ENCODE data around the gene SUSD6. TPM values are rescaled to one million over a fixed set of nuclear protein-coding genes. Genes with fewer than 3 reads are reported as not detected.

The SUSD6 gene
- total RNA-seq, 2 experiments from 2014 or later = 69.9 to 72.2 TPM

DNA sequence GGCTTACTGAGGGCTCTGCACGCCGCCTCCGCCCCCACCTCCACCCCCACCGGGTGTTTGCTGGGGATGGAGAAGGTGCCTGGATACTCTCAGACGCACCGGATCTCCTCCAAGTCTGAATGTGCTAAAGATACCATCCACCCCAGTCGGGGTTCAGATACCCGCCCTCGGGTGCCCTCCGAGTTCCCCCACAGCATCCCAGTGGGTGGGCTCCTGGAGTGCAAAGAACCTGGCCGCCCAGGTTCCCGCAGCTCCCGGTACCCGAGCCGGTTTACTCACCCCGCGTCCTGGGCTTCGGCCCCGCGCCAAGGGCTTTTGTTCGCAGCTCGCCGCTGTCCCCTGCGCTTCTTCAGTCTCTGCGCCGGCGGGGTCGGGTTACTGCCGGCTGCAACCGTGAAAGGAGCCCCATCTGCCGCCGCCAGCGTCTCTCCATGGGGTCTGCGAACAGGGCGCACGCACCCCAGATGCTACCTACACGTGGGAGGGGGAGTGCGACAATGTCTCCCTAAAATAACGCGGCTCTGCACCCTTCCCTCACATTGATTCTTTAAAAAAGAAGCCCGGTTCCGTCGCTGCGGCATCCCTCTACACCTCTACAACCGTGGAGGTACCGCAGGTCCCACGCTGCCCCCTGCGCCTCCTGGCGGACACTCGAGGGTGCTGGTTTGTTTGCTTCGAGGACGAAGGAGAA lies 37.0 kb upstream of the SUSD6 start, which contains the start of gene CCDC177:
CCDC177 (minus strand) TSS at position 609 of the 691 bp plus-strand sequence. CDS start 1,249 bp downstream, outside the sequence.
- no peaks in the 10 kb centered on the region for H3K9me3 Mint-ChIP-seq
- H3K4me3 Mint-ChIP-seq = peak within 1 kb of the TSS; percentile 58
- CTCF ChIA-PET = interaction anchor here (0.7 to 4.5 kb wide), 24 partner anchors 8 to 715 kb away, joined by 3 to 47 read pairs (median 4); no protein-coding TSS in a partner anchor
- DNase-seq = peak; percentile 80
- no peak within 1 kb of the TSS for H3K27ac Mint-ChIP-seq
- intact Hi-C loops (cut with micrococcal nuclease) = loop anchor here (1.0 kb wide), 3 partner anchors 26 to 332 kb away; no protein-coding TSS in a partner anchor
- H3K4me1 Mint-ChIP-seq (ENCODE audit: low read depth) = peaks cover 11% of the 10 kb centered on the region
- H3K27me3 Mint-ChIP-seq = peaks cover 48% of the 10 kb centered on the region
- POLR2A ChIA-PET = no interaction called here
- no peaks in the 10 kb centered on the region for H3K36me3 Mint-ChIP-seq

DNA sequence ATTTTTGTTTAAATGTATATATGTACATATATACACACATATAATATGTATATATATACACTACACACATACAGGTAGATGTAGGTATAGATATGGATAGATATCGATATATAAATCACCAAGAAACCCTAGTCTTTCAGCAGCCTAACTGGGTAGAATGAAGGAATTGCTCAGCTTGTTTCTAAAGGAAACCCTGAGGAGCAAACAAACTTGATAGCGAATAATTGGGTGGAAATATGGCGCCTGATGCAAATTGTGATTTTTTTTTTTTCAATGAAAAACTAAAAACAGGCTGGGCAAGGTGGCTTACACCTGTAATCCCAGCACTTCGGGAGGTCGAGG lies 36.5 kb upstream of the SUSD6 start:
- intact Hi-C loops (cut with micrococcal nuclease) = loop anchor here (1.0 kb wide), 3 partner anchors 27 to 333 kb away; no protein-coding TSS in a partner anchor
- H3K27ac Mint-ChIP-seq = no peak overlapping the region
- ChIA-PET POLR2A (no interaction called here), CTCF (interaction anchor here (0.6 to 4.5 kb wide), 22 partner anchors 10 to 1773 kb away, joined by 3 to 47 read pairs (median 4); no protein-coding TSS in a partner anchor)
- peaks cover 11% of the 10 kb centered on the region for H3K4me1 Mint-ChIP-seq (ENCODE audit: low read depth)
- DNase-seq = no peak
- H3K4me3 Mint-ChIP-seq = no peak overlapping the region
- no peaks in the 10 kb centered on the region for H3K9me3 Mint-ChIP-seq
- H3K36me3 Mint-ChIP-seq = no peaks in the 10 kb centered on the region
- peaks cover 44% of the 10 kb centered on the region for H3K27me3 Mint-ChIP-seq

DNA sequence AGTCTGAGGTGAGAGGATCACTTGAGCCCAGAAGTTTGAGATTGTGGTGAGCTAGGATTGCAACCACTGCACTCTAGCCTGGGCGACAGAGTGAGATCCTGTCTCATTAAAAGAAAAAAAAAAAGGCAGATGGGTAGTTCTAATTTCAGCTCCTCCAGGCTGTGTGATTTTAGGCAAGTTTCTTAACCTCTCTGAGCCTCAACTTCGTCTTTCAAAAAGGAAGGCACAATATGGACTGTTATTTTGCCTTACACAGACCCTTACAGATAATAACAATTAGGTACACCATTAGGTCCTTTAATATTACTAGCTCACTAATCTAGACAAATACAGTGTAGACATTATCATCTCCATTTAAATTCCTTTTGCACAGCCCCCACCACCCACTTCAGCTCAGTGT lies 31.9 kb upstream of the SUSD6 start:
- H3K27me3 Mint-ChIP-seq = peaks cover 16% of the 10 kb centered on the region
- CTCF ChIA-PET = interaction anchor here (1.0 to 2.4 kb wide), 7 partner anchors 18 to 337 kb away, joined by 3 to 11 read pairs (median 4); no protein-coding TSS in a partner anchor
- no peak overlapping the region for H3K4me3 Mint-ChIP-seq
- intact Hi-C loops (cut with micrococcal nuclease) = no loop called here
- H3K36me3 Mint-ChIP-seq = no peaks in the 10 kb centered on the region
- H3K4me1 Mint-ChIP-seq (ENCODE audit: low read depth) = peaks cover 3% of the 10 kb centered on the region
- no peak overlapping the region for H3K27ac Mint-ChIP-seq
- H3K9me3 Mint-ChIP-seq = no peaks in the 10 kb centered on the region
- POLR2A ChIA-PET = interaction anchor here (0.9 kb wide), 1 partner anchor 14 kb away, joined by 3 read pairs; no protein-coding TSS in a partner anchor
- DNase-seq = no peak

DNA sequence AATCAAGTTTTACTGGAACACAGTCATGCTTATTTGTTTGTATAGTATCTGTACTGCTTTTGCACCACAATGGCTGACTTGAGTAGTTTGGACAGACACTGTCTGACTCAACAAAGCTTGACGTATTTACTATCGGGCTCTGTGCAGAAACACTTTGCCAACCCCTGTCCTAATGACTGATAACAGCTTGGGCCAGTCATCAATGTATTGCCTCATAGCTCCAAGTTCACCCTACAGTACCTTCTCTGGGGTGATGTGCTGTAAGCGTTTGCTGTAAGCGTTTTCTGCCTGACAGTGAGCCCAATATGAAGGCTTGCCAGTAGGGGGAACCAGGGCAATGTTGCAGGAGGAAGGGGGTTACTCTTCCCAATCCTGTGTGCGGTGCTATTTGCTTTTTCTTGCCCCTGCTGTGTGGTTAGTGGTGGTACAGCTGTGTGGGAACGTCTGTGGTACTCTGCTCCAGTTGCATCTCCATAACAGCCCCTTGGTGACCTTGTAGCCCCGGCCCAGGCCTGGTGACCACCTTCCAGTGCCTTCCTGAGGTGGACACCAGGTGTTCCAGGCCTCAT lies 31.3 kb upstream of the SUSD6 start:
- no peak overlapping the region for H3K27ac Mint-ChIP-seq
- no peaks in the 10 kb centered on the region for H3K9me3 Mint-ChIP-seq
- CTCF ChIA-PET = interaction anchor here (1.0 to 2.4 kb wide), 8 partner anchors 13 to 337 kb away, joined by 3 to 11 read pairs (median 4); no protein-coding TSS in a partner anchor
- intact Hi-C loops (cut with micrococcal nuclease) = no loop called here
- peak; percentile 32 for DNase-seq
- POLR2A ChIA-PET = interaction anchor here (0.9 kb wide), 1 partner anchor 13 kb away, joined by 3 read pairs; no protein-coding TSS in a partner anchor
- peaks cover 13% of the 10 kb centered on the region for H3K27me3 Mint-ChIP-seq
- no peaks in the 10 kb centered on the region for H3K36me3 Mint-ChIP-seq
- H3K4me1 Mint-ChIP-seq (ENCODE audit: low read depth) = no peaks in the 10 kb centered on the region
- H3K4me3 Mint-ChIP-seq = no peak overlapping the region

DNA sequence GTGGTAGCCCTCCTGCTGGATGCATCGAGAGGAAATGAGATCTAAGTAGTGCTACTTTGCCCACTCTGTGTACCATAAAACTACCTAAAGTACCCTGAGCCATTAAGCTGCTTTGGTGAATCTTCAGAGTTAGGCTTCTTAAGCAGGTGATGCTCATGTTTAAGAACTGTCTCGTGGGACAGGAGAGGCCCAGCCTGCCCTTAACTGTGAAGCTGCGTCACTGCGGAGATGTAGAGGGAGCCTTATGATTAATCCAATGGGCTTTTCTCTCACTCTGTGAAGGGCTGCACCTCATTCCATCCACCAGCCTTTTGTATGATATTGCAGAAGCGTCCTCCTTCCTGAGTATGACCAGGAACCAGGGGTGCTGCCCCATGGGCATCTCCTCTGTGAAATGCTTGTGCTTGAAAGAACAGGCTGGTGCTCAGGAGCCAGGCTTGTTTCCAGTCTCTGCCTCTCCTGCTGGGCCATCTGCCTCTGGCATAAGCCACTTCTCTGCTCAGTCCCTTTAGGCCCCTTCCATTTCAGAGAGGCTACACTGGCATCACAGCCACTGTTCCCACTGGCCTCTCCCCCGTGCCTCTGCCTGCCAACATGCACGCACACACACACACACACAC lies 30.0 kb upstream of the SUSD6 start:
- POLR2A ChIA-PET = no interaction called here
- Mint-ChIP-seq H3K27me3 (peaks cover 5% of the 10 kb centered on the region), H3K4me1 (ENCODE audit: low read depth) (no peaks in the 10 kb centered on the region), H3K27ac (no peak overlapping the region), H3K36me3 (no peaks in the 10 kb centered on the region), H3K9me3 (no peaks in the 10 kb centered on the region), H3K4me3 (no peak overlapping the region)
- intact Hi-C loops (cut with micrococcal nuclease) = no loop called here
- DNase-seq = no peak
- CTCF ChIA-PET = interaction anchor here (0.8 to 2.4 kb wide), 4 partner anchors 11 to 339 kb away, joined by 3 to 11 read pairs (median 5); no protein-coding TSS in a partner anchor

DNA sequence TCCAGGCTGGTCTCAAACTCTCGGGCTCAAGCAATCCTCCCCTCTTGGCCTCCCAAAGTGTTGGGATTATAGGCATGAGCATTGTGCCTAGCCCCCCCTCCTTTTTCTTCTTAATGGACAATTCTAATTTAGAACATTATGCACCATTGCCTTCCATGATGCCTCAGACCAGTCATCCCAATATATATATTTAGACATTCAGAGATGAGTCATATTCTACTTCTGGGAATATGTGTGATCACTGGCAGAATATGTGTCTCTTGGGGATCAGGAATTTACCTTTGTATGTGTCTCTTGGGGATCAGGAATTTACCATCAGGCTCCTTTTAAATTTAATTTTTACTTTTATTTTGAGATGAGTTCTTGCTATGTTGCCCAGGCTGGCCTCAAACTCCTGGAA lies 29.2 kb upstream of the SUSD6 start:
- Mint-ChIP-seq H3K27me3 (no peaks in the 10 kb centered on the region), H3K4me1 (ENCODE audit: low read depth) (no peaks in the 10 kb centered on the region), H3K36me3 (no peaks in the 10 kb centered on the region), H3K27ac (no peak overlapping the region), H3K9me3 (no peaks in the 10 kb centered on the region), H3K4me3 (no peak overlapping the region)
- DNase-seq = no peak
- CTCF ChIA-PET = interaction anchor here (1.3 to 5.3 kb wide), 2 partner anchors 8 to 146 kb away, joined by 5 to 97 read pairs; no protein-coding TSS in a partner anchor
- POLR2A ChIA-PET = no interaction called here
- intact Hi-C loops (cut with micrococcal nuclease) = no loop called here

DNA sequence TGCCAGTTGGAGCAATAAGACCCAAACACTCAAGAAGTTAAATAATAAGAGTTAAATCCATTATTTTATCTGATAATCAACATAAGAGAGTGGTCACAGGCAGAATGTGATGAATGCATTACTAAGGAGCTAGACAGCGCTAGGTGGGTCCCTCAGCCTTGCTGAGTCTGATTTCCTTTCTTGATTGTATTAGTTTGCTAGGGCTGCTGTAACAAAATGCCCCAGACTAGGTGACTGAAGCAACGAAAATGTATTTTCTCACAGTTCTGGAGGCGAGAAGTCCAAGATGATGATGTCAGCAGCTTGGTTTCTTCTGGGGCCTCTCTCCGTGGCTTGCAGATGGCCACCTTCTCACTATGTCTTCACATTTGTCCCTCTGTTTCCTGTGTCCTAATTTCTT lies 28.6 kb upstream of the SUSD6 start:
- ChIA-PET POLR2A (no interaction called here), CTCF (interaction anchor here (1.3 to 5.3 kb wide), 2 partner anchors 9 to 145 kb away, joined by 5 to 97 read pairs; no protein-coding TSS in a partner anchor)
- Mint-ChIP-seq H3K27me3 (no peaks in the 10 kb centered on the region), H3K36me3 (no peaks in the 10 kb centered on the region), H3K4me1 (ENCODE audit: low read depth) (no peaks in the 10 kb centered on the region), H3K9me3 (no peaks in the 10 kb centered on the region), H3K27ac (no peak overlapping the region), H3K4me3 (no peak overlapping the region)
- intact Hi-C loops (cut with micrococcal nuclease) = no loop called here
- DNase-seq = no peak

DNA sequence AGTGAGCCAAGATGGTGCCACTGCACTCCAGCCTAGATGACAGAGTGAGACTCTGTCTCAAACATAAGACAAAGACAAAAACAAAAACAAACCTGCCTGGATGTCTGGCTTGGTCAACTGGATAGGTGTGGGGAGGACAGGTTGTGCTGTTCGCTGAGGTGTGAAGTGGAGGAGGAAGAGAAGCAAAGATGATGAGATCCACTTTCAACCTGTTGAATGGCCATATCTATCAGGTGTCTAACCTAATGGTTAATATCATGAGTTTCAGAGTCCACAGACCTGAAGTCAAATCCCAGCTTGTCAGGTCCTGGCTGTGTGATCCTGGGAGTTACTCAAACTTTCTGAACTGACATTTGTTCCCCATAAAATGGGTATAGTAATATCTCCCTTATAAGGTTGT lies 27.0 kb upstream of the SUSD6 start:
- Mint-ChIP-seq H3K36me3 (no peaks in the 10 kb centered on the region), H3K27me3 (no peaks in the 10 kb centered on the region), H3K4me3 (no peak overlapping the region), H3K27ac (no peak overlapping the region), H3K4me1 (ENCODE audit: low read depth) (no peaks in the 10 kb centered on the region), H3K9me3 (no peaks in the 10 kb centered on the region)
- CTCF ChIA-PET = interaction anchor here (0.6 to 5.3 kb wide), 28 partner anchors 8 to 1483 kb away, joined by 3 to 97 read pairs (median 4); no protein-coding TSS in a partner anchor
- POLR2A ChIA-PET = no interaction called here
- no peak for DNase-seq
- intact Hi-C loops (cut with micrococcal nuclease) = no loop called here

DNA sequence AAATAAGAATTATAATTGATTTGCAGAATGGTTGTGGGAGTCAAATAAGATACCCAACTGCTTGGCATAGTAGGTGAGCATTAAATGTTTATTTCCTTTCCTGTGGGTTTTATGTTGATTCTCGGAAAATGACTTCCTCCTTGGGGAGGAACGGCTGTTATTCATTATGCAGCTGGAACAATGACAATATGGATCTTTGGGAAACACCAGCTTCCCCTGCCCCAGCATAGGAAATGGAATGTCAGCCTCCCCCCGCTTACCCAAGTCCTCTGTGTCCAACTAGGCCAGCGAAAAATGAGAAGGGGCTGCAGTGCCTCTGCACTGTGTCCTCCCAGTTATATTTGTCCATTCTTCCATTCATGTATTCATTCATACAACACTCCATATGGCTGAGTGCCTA lies 25.0 kb upstream of the SUSD6 start:
- Mint-ChIP-seq H3K27me3 (no peaks in the 10 kb centered on the region), H3K36me3 (no peaks in the 10 kb centered on the region), H3K4me1 (ENCODE audit: low read depth) (no peaks in the 10 kb centered on the region), H3K27ac (no peak overlapping the region), H3K4me3 (no peak overlapping the region), H3K9me3 (no peaks in the 10 kb centered on the region)
- CTCF ChIA-PET = interaction anchor here (1.0 to 5.3 kb wide), 7 partner anchors 8 to 168 kb away, joined by 3 to 97 read pairs (median 5); no protein-coding TSS in a partner anchor
- intact Hi-C loops (cut with micrococcal nuclease) = no loop called here
- POLR2A ChIA-PET = no interaction called here
- DNase-seq = no peak

DNA sequence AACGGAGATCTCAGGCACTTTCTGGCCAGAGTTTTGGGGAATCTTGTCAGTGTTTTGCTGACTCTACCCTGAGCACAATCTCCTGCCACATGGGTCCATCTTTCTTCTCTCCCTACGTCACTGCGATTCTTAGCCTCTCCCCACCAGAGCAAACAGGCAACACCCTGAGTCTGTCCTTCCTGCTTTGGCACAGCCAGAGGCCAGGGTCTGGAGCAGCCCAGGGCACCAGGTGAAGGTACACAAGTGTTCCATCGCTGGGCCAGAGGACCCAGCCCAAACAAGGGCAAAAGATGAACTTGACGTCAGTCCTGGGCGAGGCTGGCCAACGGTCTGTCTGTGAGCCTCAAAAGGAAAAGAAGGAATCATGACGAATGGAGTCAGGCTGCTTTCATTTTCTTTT lies 24.0 kb upstream of the SUSD6 start:
- Mint-ChIP-seq H3K4me3 (no peak overlapping the region), H3K9me3 (no peaks in the 10 kb centered on the region), H3K27me3 (no peaks in the 10 kb centered on the region), H3K27ac (no peak overlapping the region), H3K36me3 (no peaks in the 10 kb centered on the region), H3K4me1 (ENCODE audit: low read depth) (no peaks in the 10 kb centered on the region)
- POLR2A ChIA-PET = no interaction called here
- CTCF ChIA-PET = interaction anchor here (5.3 kb wide), 1 partner anchor 140 kb away, joined by 97 read pairs; no protein-coding TSS in a partner anchor
- no peak for DNase-seq
- intact Hi-C loops (cut with micrococcal nuclease) = no loop called here

DNA sequence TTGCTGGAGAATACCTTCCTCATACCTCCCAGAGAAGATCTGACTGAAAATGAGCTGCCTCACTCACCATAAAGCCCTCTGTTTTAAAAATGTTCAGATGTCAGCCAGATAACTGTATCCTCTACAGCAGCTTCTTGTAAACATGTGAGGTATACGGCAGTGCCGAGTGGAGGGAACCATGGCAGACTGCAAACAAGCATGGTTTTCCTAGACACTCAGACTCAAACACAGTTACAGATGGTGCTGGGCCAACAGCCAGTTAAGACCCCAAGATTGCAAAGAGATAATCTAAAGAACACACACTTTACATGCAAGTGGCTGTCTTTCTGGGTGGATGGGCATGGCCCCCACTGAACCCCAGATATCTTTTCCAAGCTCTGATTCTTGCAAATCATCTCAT lies 20.1 kb upstream of the SUSD6 start:
- intact Hi-C loops (cut with micrococcal nuclease) = no loop called here
- no peaks in the 10 kb centered on the region for H3K36me3 Mint-ChIP-seq

More for the DNA sequence above, 20.1 kb upstream of the SUSD6 start:
- H3K9me3 Mint-ChIP-seq = no peaks in the 10 kb centered on the region
- no peak for DNase-seq
- ChIA-PET POLR2A (no interaction called here), CTCF (no interaction called here)
- no peak overlapping the region for H3K27ac Mint-ChIP-seq
- no peak overlapping the region for H3K4me3 Mint-ChIP-seq
- no peaks in the 10 kb centered on the region for H3K27me3 Mint-ChIP-seq
- no peaks in the 10 kb centered on the region for H3K4me1 Mint-ChIP-seq (ENCODE audit: low read depth)
